Common myeloid progenitor, CD34-positive (primary cell): ENCODE measurements around the gene SREK1IP1. TPM values are rescaled to one million over a fixed set of nuclear protein-coding genes. Genes with fewer than 3 reads are reported as not detected.

Source experiments
- CTCF ChIA-PET: fragments of 350-600 bp; sonication (Branson Sonifier 250); formaldehyde crosslinking; loops from one replicate; lab custom pipeline; 2021; ENCODE audit warnings: antibody characterized with exemption; lab: Charles Lee
- POLR2A ChIA-PET: fragments of 350-600 bp; sonication (Branson Sonifier 250); formaldehyde crosslinking; loops from one replicate; lab custom pipeline; 2021; ENCODE audit warnings: antibody characterized with exemption; lab: Charles Lee
- DNase-seq, 3 donors: peaks; one replicate each; pipeline versions ENCODE4 v3.0.0 to v3.0.0-alpha.2; 2013
- H3K27ac ChIP-seq, 2 experiments: 1 replicate in 1 of 2; 2 replicates in 1 of 2; pipeline ENCODE4 v1.7.0; 2013; ENCODE audit warnings: inconsistent platforms in 2 of 2, low read length in 2 of 2, mild to moderate bottlenecking in 2 of 2, low read depth in 1 of 2, moderate library complexity in 1 of 2; ENCODE audit not compliant: severe bottlenecking in 2 of 2, insufficient read depth in 1 of 2, poor library complexity in 1 of 2
- H3K27me3 ChIP-seq, 5 experiments: replicated peaks in 2 of 5; 1 replicate in 3 of 5; 2 replicates in 2 of 5; pipeline versions ENCODE4 v1.6.1 to v1.7.0; 2013; ENCODE audit warnings: low read length in 4 of 5, mild to moderate bottlenecking in 2 of 5, moderate library complexity in 2 of 5, inconsistent platforms in 1 of 5; ENCODE audit not compliant: insufficient read depth in 5 of 5, control insufficient read depth in 4 of 5
- H3K36me3 ChIP-seq, 4 experiments: 1 replicate in 2 of 4; 2 replicates in 2 of 4; pipeline versions ENCODE4 v1.6.1 to v1.7.0; 2013; ENCODE audit warnings: low read length in 3 of 4, control low read depth in 1 of 4, mild to moderate bottlenecking in 1 of 4; ENCODE audit not compliant: control insufficient read depth in 4 of 4, insufficient read depth in 4 of 4
- H3K4me1 ChIP-seq, 4 experiments: 1 replicate in 3 of 4; 2 replicates in 1 of 4; pipeline versions ENCODE4 v1.6.1 to v1.7.1; 2013; ENCODE audit warnings: low read length in 3 of 4, mild to moderate bottlenecking in 3 of 4, control low read depth in 1 of 4, inconsistent platforms in 1 of 4, moderate library complexity in 1 of 4; ENCODE audit not compliant: control insufficient read depth in 4 of 4, insufficient read depth in 4 of 4; ENCODE audit errors: control extremely low read depth in 1 of 4
- H3K4me3 ChIP-seq, 7 experiments: 1 replicate in 4 of 7; 2 replicates in 3 of 7; pipeline versions ENCODE4 v1.5.1 to v1.7.0; 2013; ENCODE audit warnings: mild to moderate bottlenecking in 7 of 7, low read length in 6 of 7, moderate library complexity in 6 of 7, inconsistent platforms in 2 of 7, low read depth in 2 of 7, control low read depth in 1 of 7; ENCODE audit not compliant: insufficient read depth in 4 of 7, control insufficient read depth in 1 of 7; ENCODE audit errors: extremely low read depth in 1 of 7
- H3K9me3 ChIP-seq, 5 experiments: 1 replicate in 4 of 5; 2 replicates in 1 of 5; pipeline versions ENCODE4 v1.6.1 to v1.7.1; 2013; ENCODE audit warnings: low read length in 4 of 5, mild to moderate bottlenecking in 2 of 5, inconsistent platforms in 1 of 5, low read depth in 1 of 5, moderate library complexity in 1 of 5; ENCODE audit not compliant: control insufficient read depth in 4 of 5, insufficient read depth in 2 of 5; ENCODE audit errors: control extremely low read depth in 1 of 5
- WGBS: methylation state at CpG from one replicate; pipeline ENCODE4 v1.1.5; 2013; ENCODE audit not compliant: insufficient coverage; 5-methylcytosine and 5-hydroxymethylcytosine counted together
- polyA plus RNA-seq: library from polyadenylated mRNA; unstranded; fragments of 120-200 nt; gene quantifications from one replicate; pipeline ENCODE4 v1.2.1, GENCODE V29; 2013

Gene SREK1IP1
- 7.9 TPM for polyA plus RNA-seq

GRCh38 chr5:64768358-64769312 is at the start of gene SREK1IP1, which contains the start of gene CWC27:
SREK1IP1 (minus strand) TSS chr5:64768691; CDS start chr5:64768517, 174 bp downstream.
CWC27 (plus strand) TSS chr5:64768930; CDS start chr5:64769147, 217 bp downstream.
- peak within 1 kb of the TSS; percentile 90 to 99 (median 98) for H3K4me3 ChIP-seq
- H3K4me1 ChIP-seq: peaks cover 20 to 35% (median 27%) of the 10 kb centered on the region in 4 experiments
- H3K36me3 ChIP-seq: peaks cover 0 to 19% (median 11%) of the 10 kb centered on the region in 4 experiments
- WGBS: 0% methylated on average over 38 of the region's 48 CpGs
- peak; percentile 91 to 96 (median 95) for DNase-seq
- H3K27me3 ChIP-seq: no peaks in the 10 kb centered on the region
- CTCF ChIA-PET: interaction anchor here (1.2 to 1.9 kb wide), 4 partner anchors 13 to 138 kb away, joined by 3 to 4 read pairs (median 4); no protein-coding TSS in a partner anchor
- H3K9me3 ChIP-seq: no peaks in the 10 kb centered on the region
- peak within 1 kb of the TSS; percentile 99 to 100 for H3K27ac ChIP-seq
- POLR2A ChIA-PET: no interaction called here

GRCh38 chr5:64818245-64818644 is 49.8 kb upstream of the SREK1IP1 start:
- Histone ChIP-seq H3K36me3 (peaks cover 0 to 3% (median 2%) of the 10 kb centered on the region in 4 experiments), H3K4me1 (peaks cover 0 to 3% (median 1%) of the 10 kb centered on the region in 4 experiments), H3K4me3 (no peak overlapping the region), H3K27ac (no peak overlapping the region), H3K27me3 (no peaks in the 10 kb centered on the region), H3K9me3 (no peaks in the 10 kb centered on the region)
- no peak for DNase-seq
- POLR2A ChIA-PET: no interaction called here
- CTCF ChIA-PET: interaction anchor here (1.4 to 1.5 kb wide), 2 partner anchors 8 to 11 kb away, joined by 3 read pairs; no protein-coding TSS in a partner anchor
- WGBS: 100% methylated on average over 1 of the region's 3 CpGs

GRCh38 chr5:64814073-64814472 is 45.6 kb upstream of the SREK1IP1 start:
- ChIA-PET POLR2A (no interaction called here), CTCF (interaction anchor here (0.6 to 4.7 kb wide), 2 partner anchors 669 to 846 kb away, joined by 3 to 37 read pairs; no protein-coding TSS in a partner anchor)
- peaks cover 0 to 3% (median 2%) of the 10 kb centered on the region in 4 experiments for H3K36me3 ChIP-seq
- no peak for DNase-seq
- H3K27ac ChIP-seq: no peak overlapping the region
- no peaks in the 10 kb centered on the region for H3K4me1 ChIP-seq
- 100% methylated on average over 1 of the region's 2 CpGs for WGBS
- H3K4me3 ChIP-seq: no peak overlapping the region
- no peaks in the 10 kb centered on the region for H3K27me3 ChIP-seq
- no peaks in the 10 kb centered on the region for H3K9me3 ChIP-seq

- H3K4me1 ChIP-seq: no peaks in the 10 kb centered on the region
- no peaks in the 10 kb centered on the region for H3K27me3 ChIP-seq
- no peak overlapping the region for H3K27ac ChIP-seq
- H3K36me3 ChIP-seq: peaks cover 0 to 9% (median 5%) of the 10 kb centered on the region in 4 experiments
- H3K4me3 ChIP-seq: no peak overlapping the region
- peak; percentile 50 to 77 (median 72) for DNase-seq
- ChIA-PET CTCF (interaction anchor here (0.5 to 4.7 kb wide), 9 partner anchors 8 to 752 kb away, joined by 3 to 37 read pairs (median 3); partner anchors contain the start of genes ADAMTS6, CENPK and PPWD1), POLR2A (no interaction called here)
- H3K9me3 ChIP-seq: no peaks in the 10 kb centered on the region
- no CpG with 5 or more reads among the region's 1 CpG for whole genome bisulfite sequencing
Observed at GRCh38 chr5:64811050-64811640, 42.7 kb upstream of the SREK1IP1 start.

GRCh38 chr5:64807520-64807919 is 39.0 kb upstream of the SREK1IP1 start:
- ChIA-PET POLR2A (no interaction called here), CTCF (interaction anchor here (0.5 to 1.0 kb wide), 2 partner anchors 11 to 247 kb away, joined by 3 read pairs; no protein-coding TSS in a partner anchor)
- 100% methylated on average over 3 of the region's 5 CpGs for WGBS
- Histone ChIP-seq H3K27ac (peak overlapping the region in 1 of 2 experiments; percentile 16), H3K27me3 (no peaks in the 10 kb centered on the region), H3K9me3 (no peaks in the 10 kb centered on the region), H3K36me3 (peaks cover 3 to 19% (median 7%) of the 10 kb centered on the region in 4 experiments), H3K4me3 (no peak overlapping the region), H3K4me1 (no peaks in the 10 kb centered on the region)
- no peak for DNase-seq

- Histone ChIP-seq H3K36me3 (peaks cover 3 to 23% (median 11%) of the 10 kb centered on the region in 4 experiments), H3K4me1 (no peaks in the 10 kb centered on the region), H3K9me3 (no peaks in the 10 kb centered on the region), H3K4me3 (no peak overlapping the region), H3K27ac (no peak overlapping the region), H3K27me3 (no peaks in the 10 kb centered on the region)
- no peak for DNase-seq
- ChIA-PET POLR2A (no interaction called here), CTCF (interaction anchor here (0.6 kb wide), 1 partner anchor 126 kb away, joined by 3 read pairs; no protein-coding TSS in a partner anchor)
- WGBS: 89% methylated on average over 1 of the region's 2 CpGs
Observed at GRCh38 chr5:64806537-64806936, 38.0 kb upstream of the SREK1IP1 start.
